ENCODE measurements around the gene KLK7. TPM values are rescaled to one million over a fixed set of nuclear protein-coding genes. Genes with fewer than 3 reads are reported as not detected.

The KLK7 gene
- total RNA-seq, 4 donors from 2014 or later = 9.5 to 309 (median 198) TPM

DNA sequence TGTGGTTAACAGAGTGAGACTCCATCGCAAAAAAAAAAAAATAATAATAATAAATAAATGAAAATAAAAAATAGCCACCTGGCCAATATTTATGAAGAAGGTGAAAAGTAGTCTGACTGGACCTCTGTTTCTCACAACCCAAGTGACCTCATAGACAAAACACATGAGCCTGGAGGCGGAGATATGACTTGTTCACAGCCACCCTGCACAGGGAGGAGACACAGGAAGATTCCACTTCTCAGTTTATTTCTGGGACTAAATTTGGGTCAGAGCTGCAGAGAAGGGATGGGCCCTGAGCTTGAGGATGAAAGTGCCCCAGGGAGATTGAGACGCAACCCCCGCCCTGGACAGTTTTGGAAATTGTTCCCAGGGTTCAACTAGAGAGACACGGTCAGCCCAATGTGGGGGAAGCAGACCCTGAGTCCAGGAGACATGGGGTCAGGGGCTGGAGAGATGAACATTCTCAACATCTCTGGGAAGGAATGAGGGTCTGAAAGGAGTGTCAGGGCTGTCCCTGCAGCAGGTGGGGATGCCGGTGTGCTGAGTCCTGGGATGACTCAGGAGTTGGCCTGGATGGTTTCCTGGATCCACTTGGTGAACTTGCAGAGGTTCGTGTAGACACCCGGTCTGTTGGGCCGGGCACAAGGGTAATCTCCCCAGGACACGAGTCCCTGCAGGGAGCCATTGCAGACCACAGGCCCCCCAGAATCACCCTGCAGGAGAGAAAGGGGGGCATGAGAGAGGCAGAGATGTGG, 40.5 kb downstream of the KLK7 start:
- intact Hi-C loops (cut with DNase I) = no loop called here
- Histone ChIP-seq H3K4me1 (peaks cover 0 to 8% (median 0%) of the 10 kb centered on the region in 3 donors), H3K36me3 (no peaks in the 10 kb centered on the region), H3K4me3 (no peak overlapping the region), H3K27ac (peak overlapping the region in 2 of 4 donors; percentile 49 to 58), H3K9me3 (peaks cover 0 to 4% (median 0%) of the 10 kb centered on the region in 3 donors), H3K27me3 (peaks cover 0 to 5% (median 0%) of the 10 kb centered on the region in 4 donors)
- no peak for TF ChIP-seq POLR2A (IDR thresholded peaks at IDR 0.05)
- TF ChIP-seq, protein P1, sequence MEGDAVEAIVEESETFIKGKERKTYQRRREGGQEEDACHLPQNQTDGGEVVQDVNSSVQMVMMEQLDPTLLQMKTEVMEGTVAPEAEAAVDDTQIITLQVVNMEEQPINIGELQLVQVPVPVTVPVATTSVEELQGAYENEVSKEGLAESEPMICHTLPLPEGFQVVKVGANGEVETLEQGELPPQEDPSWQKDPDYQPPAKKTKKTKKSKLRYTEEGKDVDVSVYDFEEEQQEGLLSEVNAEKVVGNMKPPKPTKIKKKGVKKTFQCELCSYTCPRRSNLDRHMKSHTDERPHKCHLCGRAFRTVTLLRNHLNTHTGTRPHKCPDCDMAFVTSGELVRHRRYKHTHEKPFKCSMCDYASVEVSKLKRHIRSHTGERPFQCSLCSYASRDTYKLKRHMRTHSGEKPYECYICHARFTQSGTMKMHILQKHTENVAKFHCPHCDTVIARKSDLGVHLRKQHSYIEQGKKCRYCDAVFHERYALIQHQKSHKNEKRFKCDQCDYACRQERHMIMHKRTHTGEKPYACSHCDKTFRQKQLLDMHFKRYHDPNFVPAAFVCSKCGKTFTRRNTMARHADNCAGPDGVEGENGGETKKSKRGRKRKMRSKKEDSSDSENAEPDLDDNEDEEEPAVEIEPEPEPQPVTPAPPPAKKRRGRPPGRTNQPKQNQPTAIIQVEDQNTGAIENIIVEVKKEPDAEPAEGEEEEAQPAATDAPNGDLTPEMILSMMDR (IDR thresholded peaks at IDR 0.05) = no peak
- WGBS, 2 donors = 73 to 81% methylated on average over 5 of the region's 10 CpGs
- DNase-seq = no peak

DNA sequence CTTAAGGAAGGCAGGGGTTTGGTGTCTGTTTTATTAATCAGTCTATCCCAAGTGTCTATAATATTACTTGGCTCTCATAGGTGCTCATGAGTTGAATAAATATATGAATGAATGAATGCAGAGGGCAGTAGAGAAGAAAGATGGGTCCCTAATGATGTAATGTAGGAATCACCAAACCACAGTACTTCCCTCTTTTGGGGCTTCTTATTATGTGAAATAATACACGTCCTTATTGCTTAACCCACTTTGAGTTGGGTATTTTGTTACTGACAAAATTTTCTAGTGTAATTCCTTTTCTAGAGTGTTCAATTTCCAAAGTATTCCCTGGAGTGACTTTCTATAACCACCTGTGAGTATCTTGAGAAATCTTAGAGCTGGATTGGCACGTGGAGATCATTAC, 44.1 kb downstream of the KLK7 start:
- Histone ChIP-seq H3K27me3 (peaks cover 0 to 5% (median 0%) of the 10 kb centered on the region in 4 donors), H3K36me3 (no peaks in the 10 kb centered on the region), H3K9me3 (peaks cover 0 to 4% (median 0%) of the 10 kb centered on the region in 3 donors), H3K4me1 (peaks cover 0 to 24% (median 0%) of the 10 kb centered on the region in 3 donors), H3K27ac (no peak overlapping the region), H3K4me3 (no peak overlapping the region)
- 62 to 66% methylated on average over 2 of the region's 2 CpGs for WGBS, 2 donors
- TF ChIP-seq POLR2A (IDR thresholded peaks at IDR 0.05) = no peak
- TF ChIP-seq, protein P1 (IDR thresholded peaks at IDR 0.05) = no peak
- intact Hi-C loops (cut with DNase I) = no loop called here
- DNase-seq = no peak

DNA sequence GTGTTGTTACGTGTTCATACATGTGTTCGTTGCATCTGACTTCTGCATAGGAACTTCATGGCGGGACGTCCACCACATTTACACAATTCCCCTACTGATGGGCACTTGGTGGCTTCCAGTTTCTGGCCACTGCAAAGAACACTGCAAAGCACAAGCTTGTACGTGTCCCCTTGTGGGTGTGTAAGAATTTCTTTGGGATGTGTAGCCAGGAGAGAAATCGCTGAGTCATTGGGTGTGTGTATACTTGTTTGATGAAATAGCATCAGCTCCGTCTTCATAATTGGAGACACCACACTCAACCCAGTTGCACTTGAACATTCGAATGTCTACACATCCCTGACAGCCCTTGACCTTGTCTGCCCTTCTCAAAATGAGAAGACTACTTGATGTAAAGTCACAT, 50.1 kb downstream of the KLK7 start:
- no peak for TF ChIP-seq POLR2A (IDR thresholded peaks at IDR 0.05)
- TF ChIP-seq, protein P1 (IDR thresholded peaks at IDR 0.05) = no peak
- Histone ChIP-seq H3K36me3 (no peaks in the 10 kb centered on the region), H3K9me3 (no peaks in the 10 kb centered on the region), H3K27ac (peak overlapping the region; percentile 64 to 89 (median 83)), H3K4me1 (peaks cover 0 to 65% (median 3%) of the 10 kb centered on the region in 3 donors), H3K4me3 (no peak overlapping the region), H3K27me3 (peaks cover 0 to 35% (median 0%) of the 10 kb centered on the region in 4 donors)
- no peak for DNase-seq
- intact Hi-C loops (cut with DNase I) = loop anchor here (5.0 kb wide), 1 partner anchor 84 kb away; the partner anchor contains the start of gene KLK10
- 24 to 44% methylated on average over 8 of the region's 8 CpGs for WGBS, 2 donors

DNA sequence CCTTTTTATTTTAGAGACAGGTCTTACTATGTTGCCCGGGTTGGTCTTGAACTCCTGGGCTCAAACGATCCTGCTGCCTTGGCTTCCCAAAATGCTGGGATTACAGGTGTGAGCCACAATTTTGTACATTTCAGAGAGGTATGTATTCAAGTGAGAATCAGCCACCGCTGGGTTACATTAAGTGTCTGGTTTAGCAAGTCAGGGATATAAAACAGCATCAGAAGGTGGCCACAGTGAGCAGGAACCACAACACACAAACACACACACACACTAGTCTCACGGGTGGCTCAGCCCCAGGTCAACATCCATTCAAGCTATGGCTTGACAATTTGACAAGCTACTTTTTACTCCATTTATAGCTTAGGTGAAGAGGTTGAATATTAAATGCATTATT, 51.0 kb downstream of the KLK7 start:
- WGBS, 2 donors = 32 to 33% methylated on average over 4 of the region's 4 CpGs
- no peak for TF ChIP-seq POLR2A (IDR thresholded peaks at IDR 0.05)
- TF ChIP-seq, protein P1 (IDR thresholded peaks at IDR 0.05) = no peak
- H3K27ac ChIP-seq = peak overlapping the region; percentile 48 to 89 (median 83)
- H3K4me3 ChIP-seq = no peak overlapping the region
- no peaks in the 10 kb centered on the region for H3K36me3 ChIP-seq
- peaks cover 0 to 65% (median 3%) of the 10 kb centered on the region in 3 donors for H3K4me1 ChIP-seq
- peaks cover 0 to 41% (median 0%) of the 10 kb centered on the region in 4 donors for H3K27me3 ChIP-seq
- intact Hi-C loops (cut with DNase I) = loop anchor here (5.0 kb wide), 1 partner anchor 85 kb away; the partner anchor contains the start of gene KLK10
- no peak for DNase-seq
- no peaks in the 10 kb centered on the region for H3K9me3 ChIP-seq

DNA sequence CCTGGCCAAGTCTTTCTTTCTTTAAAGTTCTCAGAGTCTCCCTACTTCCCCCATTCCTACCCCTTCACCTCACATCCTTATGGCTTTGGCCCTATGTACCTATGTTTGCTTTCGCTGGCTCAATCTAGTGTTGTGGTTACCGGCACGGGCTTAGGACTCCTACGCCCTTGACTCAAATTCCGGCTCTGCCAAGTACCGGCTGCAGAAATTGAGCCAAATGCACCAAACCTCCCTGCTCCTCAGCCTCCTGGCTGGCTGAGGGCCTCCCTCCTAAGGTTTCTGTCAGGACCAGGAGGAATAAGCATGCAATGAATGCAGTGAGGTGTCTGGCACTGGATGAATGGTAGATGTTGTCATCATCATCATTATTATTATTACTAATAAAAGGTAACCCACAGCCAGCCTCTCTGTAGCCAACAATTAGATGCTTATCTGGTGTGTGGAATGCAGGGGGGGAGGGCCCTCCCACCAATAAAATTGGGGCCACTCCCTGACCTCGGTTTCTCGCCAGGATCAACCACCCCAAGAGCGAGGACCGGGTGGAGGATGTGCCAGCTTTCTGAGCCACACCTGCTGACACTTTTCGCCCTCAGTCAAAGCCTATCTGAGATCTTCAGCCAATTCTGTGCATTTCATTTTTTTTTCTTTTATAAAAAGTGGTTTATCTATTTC, 51.6 kb downstream of the KLK7 start:
- no peak overlapping the region for H3K4me3 ChIP-seq
- H3K36me3 ChIP-seq = no peaks in the 10 kb centered on the region
- 37 to 45% methylated on average over 9 to 11 of the region's 11 CpGs for WGBS, 2 donors
- H3K9me3 ChIP-seq = no peaks in the 10 kb centered on the region
- H3K27me3 ChIP-seq = peaks cover 0 to 46% (median 0%) of the 10 kb centered on the region in 4 donors
- H3K4me1 ChIP-seq = peaks cover 0 to 65% (median 3%) of the 10 kb centered on the region in 3 donors
- DNase-seq = no peak
- intact Hi-C loops (cut with DNase I) = loop anchor here (5.0 kb wide), 1 partner anchor 85 kb away; the partner anchor contains the start of gene KLK10
- H3K27ac ChIP-seq = peak overlapping the region; percentile 48 to 89 (median 83)
- TF ChIP-seq, protein P1 (IDR thresholded peaks at IDR 0.05) = no peak
- TF ChIP-seq POLR2A (IDR thresholded peaks at IDR 0.05) = no peak

Data from esophagus squamous epithelium (tissue), 5 donors.